Suppressor macrophage (primary cell): ENCODE measurements around the gene ITSN1.
"Not testable (repeated sequence)": the region's sequence is repeated elsewhere in the genome, so short reads cannot be mapped to it uniquely, and the experiment has no call there.

Experiments used
- DNase-seq, 4 experiments: peaks; one replicate each; pipeline ENCODE4 v3.0.0-alpha.2; 2020 to 2022

ITSN1 gene

DNA sequence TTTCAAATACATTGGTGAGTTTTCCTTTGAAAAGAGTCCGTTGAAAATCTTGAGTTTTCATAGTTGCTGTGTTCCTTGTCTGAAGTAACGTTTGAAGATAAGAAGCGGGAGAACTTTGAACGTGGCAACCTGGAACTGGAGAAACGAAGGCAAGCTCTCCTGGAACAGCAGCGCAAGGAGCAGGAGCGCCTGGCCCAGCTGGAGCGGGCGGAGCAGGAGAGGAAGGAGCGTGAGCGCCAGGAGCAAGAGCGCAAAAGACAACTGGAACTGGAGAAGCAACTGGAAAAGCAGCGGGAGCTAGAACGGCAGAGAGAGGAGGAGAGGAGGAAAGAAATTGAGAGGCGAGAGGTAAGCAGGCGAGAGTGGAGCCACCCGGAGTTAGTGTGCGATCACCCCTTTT is 129.7 kb downstream of the ITSN1 start:
- no peak for DNase-seq

GRCh38 chr21:33774551-33774950 is 132.2 kb downstream of the ITSN1 start:
- peak; percentile 25 to 51 (median 48) for DNase-seq

GRCh38 chr21:33775100-33775828 is 133.0 kb downstream of the ITSN1 start:
- DNase-seq: no peak

DNA sequence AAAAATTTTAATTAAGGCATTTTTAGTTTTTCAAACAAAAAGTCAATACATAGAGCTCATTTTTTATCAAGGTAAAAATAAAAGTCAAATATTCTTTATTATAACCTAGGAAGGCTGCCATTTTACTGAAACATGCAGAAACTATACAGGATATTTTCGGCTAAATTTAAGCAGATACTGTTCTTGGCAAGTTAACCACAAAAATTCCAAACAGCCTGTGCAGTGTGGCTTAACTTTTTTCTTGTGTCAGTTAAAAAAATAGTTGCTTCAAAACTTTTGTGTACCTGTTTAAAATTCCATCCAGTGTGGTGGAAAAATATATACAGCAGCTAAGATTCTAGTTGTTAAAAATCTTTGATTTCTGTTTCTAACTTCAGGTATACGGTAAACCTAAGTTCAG is 138.3 kb downstream of the ITSN1 start:
- no peak for DNase-seq

- no peak for DNase-seq
These were observed 138.8 kb downstream of the ITSN1 start for GRCh38 chr21:33781121-33781520.

- DNase-seq: no peak
These were observed 141.1 kb downstream of the ITSN1 start for GRCh38 chr21:33783187-33783979.

DNA sequence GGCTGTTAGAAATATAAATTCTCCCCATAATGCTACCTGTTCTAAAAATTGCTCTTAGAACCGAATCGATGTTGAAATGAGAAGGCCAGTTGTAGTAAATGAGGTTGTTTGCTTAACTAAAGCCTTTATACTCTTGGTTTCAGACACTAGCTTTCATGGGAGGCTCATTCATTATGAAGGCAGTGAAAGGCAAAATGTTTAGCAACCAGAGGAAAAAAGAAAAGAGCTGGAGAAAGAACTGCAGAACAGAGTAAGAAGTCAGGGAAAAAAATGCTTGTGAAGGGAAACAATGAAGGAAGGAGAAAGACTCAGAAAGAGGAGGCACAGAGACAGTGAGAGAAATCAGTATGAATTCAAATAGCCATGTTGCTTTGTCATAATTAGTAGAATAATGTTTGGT is 145.1 kb downstream of the ITSN1 start:
- DNase-seq: no peak

- not testable (repeated sequence) for DNase-seq
These were observed 146.1 kb downstream of the ITSN1 start for GRCh38 chr21:33788438-33788837.

DNA sequence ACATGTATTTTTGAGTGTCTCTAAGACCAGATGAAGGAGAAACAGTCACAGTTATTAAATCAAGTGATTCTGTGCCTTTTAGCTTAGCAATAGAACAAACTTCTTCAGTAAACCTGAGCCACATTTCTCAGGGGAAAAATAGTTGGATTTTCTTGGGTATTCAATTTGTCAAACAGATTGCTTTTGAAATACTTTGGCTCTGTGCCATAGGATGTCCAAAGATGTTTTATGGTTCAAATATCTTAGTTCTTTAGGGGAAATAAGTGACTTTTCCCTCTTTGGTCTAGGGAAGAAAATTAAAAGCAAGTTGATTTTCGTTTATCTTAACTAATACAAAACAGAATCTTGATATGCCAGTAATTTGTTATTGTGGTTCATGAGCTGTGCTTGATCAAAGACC is 147.4 kb downstream of the ITSN1 start:
- DNase-seq: peak in 1 of 4 experiments; percentile 25

- DNase-seq: no peak
These were observed 148.8 kb downstream of the ITSN1 start for GRCh38 chr21:33791073-33791472.

- DNase-seq: no peak
These were observed 152.3 kb downstream of the ITSN1 start for GRCh38 chr21:33794596-33794995.

GRCh38 chr21:33797565-33797964 is 155.3 kb downstream of the ITSN1 start:
- no peak for DNase-seq

DNA sequence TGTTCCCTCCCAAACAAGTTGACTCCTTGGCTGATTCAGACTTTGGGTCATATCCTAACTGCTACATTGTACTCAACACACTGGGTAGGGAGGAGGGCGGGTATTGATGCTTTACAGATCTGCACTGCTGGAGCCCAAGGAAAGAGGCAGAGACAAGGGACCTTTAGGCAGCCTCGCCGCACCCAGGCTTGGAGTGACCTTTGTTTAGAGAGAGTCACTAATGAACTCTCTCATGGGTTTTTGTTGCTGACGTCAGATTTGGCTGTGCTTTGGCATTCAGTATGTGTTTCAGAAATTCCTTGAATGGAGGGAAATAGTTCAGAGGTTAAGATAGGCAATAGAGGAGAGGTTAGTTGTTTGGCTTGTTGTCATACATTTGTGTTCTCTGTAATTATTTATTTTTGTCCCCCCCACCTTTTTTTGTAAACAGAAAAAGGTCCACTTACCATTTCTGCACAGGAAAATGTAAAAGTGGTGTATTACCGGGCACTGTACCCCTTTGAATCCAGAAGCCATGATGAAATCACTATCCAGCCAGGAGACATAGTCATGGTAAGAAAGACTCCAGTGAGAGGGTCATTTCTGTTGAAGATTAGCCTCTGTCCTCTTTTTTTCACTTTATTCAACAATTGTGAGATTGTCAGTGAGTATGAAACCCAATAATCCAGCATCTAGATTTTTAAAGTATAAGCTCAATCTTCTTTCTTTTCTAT is 157.2 kb downstream of the ITSN1 start:
- DNase-seq: no peak

GRCh38 chr21:33800753-33801423 is 158.6 kb downstream of the ITSN1 start:
- DNase-seq: no peak

DNA sequence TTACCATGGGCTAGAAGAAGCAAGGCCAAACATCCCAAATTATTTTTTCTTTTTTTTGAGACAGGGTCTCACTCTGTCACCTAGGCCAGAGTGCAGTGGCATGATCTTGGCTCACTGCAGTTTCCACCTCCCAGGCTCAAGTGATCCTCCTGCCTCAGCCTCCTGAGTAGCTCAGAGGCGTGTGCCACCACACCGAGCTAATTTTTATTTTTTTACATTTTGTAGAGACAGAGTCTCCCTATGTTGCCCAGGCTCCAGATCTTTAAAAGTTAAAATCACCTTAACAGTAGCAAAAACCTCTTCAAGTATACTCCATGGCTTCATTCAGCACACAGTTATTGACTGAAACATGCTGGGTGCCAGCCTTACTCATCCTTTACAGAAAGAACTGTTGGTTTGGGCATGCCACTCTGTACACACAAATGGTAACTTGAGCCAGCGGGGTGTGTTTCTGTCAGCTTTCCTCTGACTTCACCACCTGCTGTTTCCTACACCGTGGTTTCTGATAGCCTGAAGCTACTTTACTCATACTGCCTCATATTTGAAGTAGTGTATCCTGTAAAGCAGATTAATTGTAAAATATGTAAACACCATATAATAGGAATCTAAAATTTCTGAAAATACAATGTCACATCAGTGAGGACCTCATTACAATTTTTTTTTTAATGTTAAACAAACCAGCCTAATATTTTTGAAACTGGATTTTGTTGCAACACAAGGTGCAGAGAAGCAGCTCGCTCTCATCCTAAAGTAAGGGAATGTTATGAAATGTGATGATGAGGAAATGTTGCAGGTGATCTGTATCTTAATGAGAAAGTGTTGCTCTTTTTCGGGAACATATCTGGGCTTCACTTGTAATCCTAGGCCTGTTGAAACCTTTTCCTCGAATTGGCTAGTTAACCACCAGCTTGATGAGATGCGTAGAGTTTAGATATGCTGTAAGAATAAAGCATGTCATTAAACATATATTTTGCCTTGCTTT is 159.4 kb downstream of the ITSN1 start:
- no peak for DNase-seq

DNA sequence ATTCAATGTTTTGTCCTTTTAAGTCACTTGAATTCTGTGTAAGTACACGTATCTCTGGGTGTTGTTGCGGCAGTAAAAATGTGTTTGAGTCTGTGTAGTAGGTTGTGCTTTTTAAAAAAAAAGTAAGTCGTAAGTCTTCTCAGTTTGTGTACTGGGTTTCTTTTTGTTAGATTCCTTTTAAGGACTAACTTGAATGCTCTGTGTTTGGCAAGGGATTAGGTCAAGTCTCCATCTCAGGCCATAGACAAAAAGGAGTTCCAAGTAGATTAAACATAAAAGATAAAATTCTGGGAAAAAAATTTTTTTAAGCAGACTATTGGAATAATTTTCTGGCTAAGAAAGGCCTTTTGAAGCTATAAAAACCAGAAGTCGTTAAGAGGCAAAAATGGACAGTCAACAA is 160.2 kb downstream of the ITSN1 start:
- DNase-seq: no peak

- no peak for DNase-seq
These were observed 166.5 kb downstream of the ITSN1 start for GRCh38 chr21:33808715-33809367.

DNA sequence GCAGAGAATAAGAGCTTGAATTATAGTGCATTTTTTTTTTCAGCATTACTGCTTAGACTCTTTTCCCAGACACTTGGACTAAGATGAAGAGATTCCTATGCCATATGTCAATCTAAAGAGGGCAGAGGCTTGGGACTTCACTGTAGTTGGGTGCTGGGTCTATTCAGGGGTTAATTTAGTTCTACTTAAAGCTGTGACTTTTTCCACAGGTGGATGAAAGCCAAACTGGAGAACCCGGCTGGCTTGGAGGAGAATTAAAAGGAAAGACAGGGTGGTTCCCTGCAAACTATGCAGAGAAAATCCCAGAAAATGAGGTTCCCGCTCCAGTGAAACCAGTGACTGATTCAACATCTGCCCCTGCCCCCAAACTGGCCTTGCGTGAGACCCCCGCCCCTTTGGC is 168.5 kb downstream of the ITSN1 start:
- no peak for DNase-seq

DNA sequence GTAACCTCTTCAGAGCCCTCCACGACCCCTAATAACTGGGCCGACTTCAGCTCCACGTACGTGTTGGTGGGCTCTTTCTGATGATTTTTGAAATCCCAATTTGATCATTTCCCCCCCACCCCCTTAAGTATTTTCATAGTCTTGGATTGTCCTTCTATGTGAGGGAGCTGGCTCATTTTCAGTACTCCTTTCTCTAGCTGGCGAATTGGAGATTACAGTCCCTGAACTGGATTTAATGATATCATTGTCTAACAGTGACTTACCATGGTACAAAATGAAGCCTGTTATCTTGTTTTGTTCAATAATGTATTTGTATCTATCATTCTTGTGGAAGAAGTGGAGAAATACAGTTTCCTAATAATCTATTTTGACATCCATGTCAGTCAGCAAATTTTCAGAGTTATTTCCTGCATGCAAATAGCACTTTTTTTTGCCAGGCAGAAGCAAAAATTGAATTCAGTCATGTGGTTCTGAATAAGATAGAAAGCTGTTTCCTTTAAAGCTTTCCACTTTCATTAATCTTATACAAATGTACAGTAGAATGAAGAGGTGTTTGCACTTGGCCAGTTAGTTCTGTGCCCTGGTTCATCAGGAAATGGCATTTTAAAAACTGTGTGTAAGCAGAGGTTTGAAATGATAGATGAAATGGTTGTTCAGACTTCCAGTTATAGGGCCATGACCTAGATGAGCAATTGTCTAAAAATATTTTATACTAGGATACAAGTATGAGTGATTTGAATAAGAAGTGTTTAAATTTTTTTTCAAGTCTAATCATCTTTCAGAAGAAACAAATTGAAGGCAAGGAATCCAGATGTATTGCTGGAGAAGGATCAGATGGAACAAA is 169.1 kb downstream of the ITSN1 start:
- DNase-seq: peak; percentile 36 to 87 (median 66)

DNA sequence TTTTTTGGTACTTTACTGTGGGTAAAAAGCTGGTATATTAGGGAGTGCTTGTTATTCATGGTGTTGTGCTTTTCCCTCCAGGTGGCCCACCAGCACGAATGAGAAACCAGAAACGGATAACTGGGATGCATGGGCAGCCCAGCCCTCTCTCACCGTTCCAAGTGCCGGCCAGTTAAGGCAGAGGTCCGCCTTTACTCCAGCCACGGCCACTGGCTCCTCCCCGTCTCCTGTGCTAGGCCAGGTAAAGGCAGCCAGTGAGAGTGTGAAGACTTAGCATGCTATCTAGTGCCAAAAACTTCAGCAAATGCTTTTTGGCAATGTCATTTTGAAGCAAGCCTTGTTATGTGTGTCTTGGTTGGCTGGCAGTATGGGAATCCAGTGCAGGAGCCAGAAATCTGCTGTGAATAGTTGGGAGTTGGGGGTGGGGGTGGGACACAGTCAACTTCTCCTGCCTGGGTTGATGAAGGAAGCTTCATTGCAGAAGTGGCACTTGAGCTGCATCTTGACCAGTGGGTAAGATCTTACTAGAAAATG is 171.6 kb downstream of the ITSN1 start:
- DNase-seq: peak in 3 of 4 experiments; percentile 39 to 56 (median 46)
